AG04449 (cell line): Measurements from ENCODE around the gene KL.

Experiments used
- CTCF ChIA-PET: fragments of 350-600 bp; formaldehyde crosslinking; extraction: SDS; loops from one replicate; lab custom pipeline; 2021; ENCODE audit warnings: antibody characterized with exemption; lab: Yijun Ruan, JAX
- POLR2A ChIA-PET: fragments of 400-600, 350-600 bp; formaldehyde crosslinking; extraction: SDS; loops from one replicate; lab custom pipeline; 2020; ENCODE audit warnings: antibody characterized with exemption, inconsistent platforms; lab: Yijun Ruan, JAX
- DNase-seq: peaks from one replicate; pipeline ENCODE4 v3.0.0-alpha.2; 2010; ENCODE audit warnings: low read depth, low spot score
- H3K4me3 ChIP-seq: 2 replicates; pipeline ENCODE4 v1.5.1; 2011; ENCODE audit warnings: low read depth, mild to moderate bottlenecking, control low read depth, low read length
- TF ChIP-seq, protein P1 (sequence below): IDR thresholded peaks from one replicate; pipeline ENCODE4 v1.5.1; 2011; ENCODE audit warnings: mild to moderate bottlenecking, moderate library complexity, low read length, control low read depth, inconsistent platforms; ENCODE audit not compliant: insufficient read depth; ENCODE audit errors: missing control alignments

The KL gene

GRCh38 chr13:33034882-33035520 is 18.8 kb downstream of the KL start:
- POLR2A ChIA-PET: no interaction called here
- DNase-seq: no peak
- CTCF ChIA-PET: no interaction called here
- TF ChIP-seq, protein P1, sequence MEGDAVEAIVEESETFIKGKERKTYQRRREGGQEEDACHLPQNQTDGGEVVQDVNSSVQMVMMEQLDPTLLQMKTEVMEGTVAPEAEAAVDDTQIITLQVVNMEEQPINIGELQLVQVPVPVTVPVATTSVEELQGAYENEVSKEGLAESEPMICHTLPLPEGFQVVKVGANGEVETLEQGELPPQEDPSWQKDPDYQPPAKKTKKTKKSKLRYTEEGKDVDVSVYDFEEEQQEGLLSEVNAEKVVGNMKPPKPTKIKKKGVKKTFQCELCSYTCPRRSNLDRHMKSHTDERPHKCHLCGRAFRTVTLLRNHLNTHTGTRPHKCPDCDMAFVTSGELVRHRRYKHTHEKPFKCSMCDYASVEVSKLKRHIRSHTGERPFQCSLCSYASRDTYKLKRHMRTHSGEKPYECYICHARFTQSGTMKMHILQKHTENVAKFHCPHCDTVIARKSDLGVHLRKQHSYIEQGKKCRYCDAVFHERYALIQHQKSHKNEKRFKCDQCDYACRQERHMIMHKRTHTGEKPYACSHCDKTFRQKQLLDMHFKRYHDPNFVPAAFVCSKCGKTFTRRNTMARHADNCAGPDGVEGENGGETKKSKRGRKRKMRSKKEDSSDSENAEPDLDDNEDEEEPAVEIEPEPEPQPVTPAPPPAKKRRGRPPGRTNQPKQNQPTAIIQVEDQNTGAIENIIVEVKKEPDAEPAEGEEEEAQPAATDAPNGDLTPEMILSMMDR: no peak
- H3K4me3 ChIP-seq: no peak overlapping the region

DNA sequence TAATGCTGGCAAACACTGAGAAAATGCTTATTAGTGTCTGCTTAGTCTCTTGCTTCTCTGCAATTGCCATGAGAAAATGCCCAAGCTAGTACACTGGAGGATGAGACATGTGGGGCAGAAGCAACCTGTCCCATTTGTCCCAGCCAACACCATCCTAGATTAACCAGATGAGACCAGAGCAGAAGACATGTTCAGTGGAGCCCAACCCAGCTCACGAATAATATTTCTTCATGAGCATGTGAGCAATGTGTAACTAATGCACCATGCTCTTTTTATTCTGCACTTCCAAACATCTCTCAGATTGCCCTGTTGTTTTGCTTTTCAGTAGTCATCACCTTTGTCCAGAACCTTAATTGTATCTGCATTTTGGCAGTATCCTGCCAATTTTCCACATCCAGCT is 21.4 kb downstream of the KL start:
- TF ChIP-seq, protein P1: no peak
- H3K4me3 ChIP-seq: no peak overlapping the region
- ChIA-PET CTCF (no interaction called here), POLR2A (no interaction called here)
- no peak for DNase-seq

- H3K4me3 ChIP-seq: no peak overlapping the region
- TF ChIP-seq, protein P1: no peak
- POLR2A ChIA-PET: no interaction called here
- no peak for DNase-seq
- CTCF ChIA-PET: interaction anchor here (1.1 kb wide), 1 partner anchor 8 kb away, joined by 3 read pairs; no protein-coding TSS in a partner anchor
These were observed 23.9 kb downstream of the KL start for GRCh38 chr13:33040090-33040489.

DNA sequence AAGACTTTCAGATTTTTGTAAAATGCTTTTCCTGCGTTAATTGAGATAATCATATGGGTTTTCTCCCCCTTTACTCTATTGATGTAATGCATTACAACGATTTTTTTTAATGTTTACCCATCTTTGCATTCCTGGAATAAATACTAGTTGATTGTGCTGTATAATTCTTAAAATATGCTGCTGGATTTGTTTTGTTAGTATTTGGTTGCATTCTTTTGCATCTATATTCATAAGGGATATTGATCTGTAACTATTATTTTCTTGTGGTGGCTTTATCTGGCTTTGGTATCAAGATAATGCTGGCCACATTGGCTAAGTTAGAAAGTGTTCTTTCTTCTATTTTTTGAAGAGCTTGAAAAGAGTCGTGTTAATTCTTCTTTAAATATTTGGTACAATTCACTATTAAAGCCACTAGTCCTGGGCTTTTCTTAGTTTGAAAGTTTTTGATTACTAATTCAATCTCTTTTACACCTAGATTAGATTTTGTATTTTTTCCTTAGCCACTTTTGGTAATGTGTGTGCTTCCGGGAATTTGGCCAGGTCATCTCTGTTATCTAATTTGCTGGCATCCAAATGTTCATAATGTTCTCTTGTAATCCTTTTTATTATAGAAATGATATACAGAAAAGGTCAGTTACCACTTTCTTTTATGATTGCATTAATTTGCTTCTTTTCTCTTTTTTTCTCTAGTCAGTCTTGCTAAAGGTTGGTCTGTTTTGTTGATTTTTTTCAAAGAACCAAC is 29.8 kb downstream of the KL start:
- CTCF ChIA-PET: no interaction called here
- TF ChIP-seq, protein P1: no peak
- POLR2A ChIA-PET: interaction anchor here (0.6 kb wide), 1 partner anchor 265 kb away, joined by 4 read pairs; no protein-coding TSS in a partner anchor
- no peak overlapping the region for H3K4me3 ChIP-seq
- no peak for DNase-seq

- POLR2A ChIA-PET: no interaction called here
- CTCF ChIA-PET: no interaction called here
- TF ChIP-seq, protein P1: no peak
- no peak for DNase-seq
- H3K4me3 ChIP-seq: no peak overlapping the region
These were observed 33.9 kb downstream of the KL start for GRCh38 chr13:33050161-33050560.

GRCh38 chr13:33051632-33052031 is 35.4 kb downstream of the KL start:
- H3K4me3 ChIP-seq: no peak overlapping the region
- no peak for DNase-seq
- ChIA-PET POLR2A (no interaction called here), CTCF (no interaction called here)
- TF ChIP-seq, protein P1: no peak
